ENCODE data around the gene QSER1. TPM values are rescaled to one million over a fixed set of nuclear protein-coding genes. Genes with fewer than 3 reads are reported as not detected.

The QSER1 gene
- total RNA-seq = 19.8 and 37.1 TPM in 2 replicates

GRCh38 chr11:32892355-32893092, at the start of gene QSER1:
Gene QSER1, plus strand, starts transcription at chr11:32892811. Its CDS starts 315 bp downstream, at chr11:32893126.

GRCh38 chr11:33015621-33016551, 123.3 kb downstream of the QSER1 start, which contains the start of gene DEPDC7:
Gene DEPDC7, plus strand, starts transcription at chr11:33015878. Its CDS starts 78 bp downstream, at chr11:33015956.

Other genes with a start within 250 kb of the QSER1 start
- under 0.01 and 0.14 TPM in 2 replicates for gene CCDC73, start 98.1 kb upstream of the QSER1 start, total RNA-seq
- 9.9 and 27.9 TPM in 2 replicates for gene PRRG4, start 62.9 kb upstream of the QSER1 start, total RNA-seq
- 2.7 and 3.1 TPM in 2 replicates for gene DEPDC7, start 123.1 kb downstream of the QSER1 start, total RNA-seq
- 17.1 and 19.9 TPM in 2 replicates for gene TCP11L1, start 146.8 kb downstream of the QSER1 start, total RNA-seq

All from nasal cavity respiratory epithelium epithelial cell of viscerocranial mucosa (primary cell).